ENCODE results near the gene RNU1-1. TPM values are rescaled to one million over a fixed set of nuclear protein-coding genes. Genes with fewer than 3 reads are reported as not detected.
"Not testable (repeated sequence)": the region's sequence is repeated elsewhere in the genome, so short reads cannot be mapped to it uniquely, and the experiment has no call there.

The RNU1-1 gene
- total RNA-seq, 1 donor from 2014 or later = 34,682 TPM

- DNase-seq = no peak
Measured at GRCh38 chr1:16491056-16491675, 22.9 kb downstream of the RNU1-1 start.

- DNase-seq = not testable (repeated sequence)
Measured at GRCh38 chr1:16489195-16489880, 24.7 kb downstream of the RNU1-1 start.

GRCh38 chr1:16487011-16487410 is 27.1 kb downstream of the RNU1-1 start:
- DNase-seq = not testable (repeated sequence)

- not testable (repeated sequence) for DNase-seq
Measured at GRCh38 chr1:16486316-16486715, 27.8 kb downstream of the RNU1-1 start.

GRCh38 chr1:16484931-16485330 is 29.2 kb downstream of the RNU1-1 start:
- no peak for DNase-seq

- no peak for DNase-seq
Measured at GRCh38 chr1:16484501-16484835, 29.6 kb downstream of the RNU1-1 start.

- not testable (repeated sequence) for DNase-seq
Measured at GRCh38 chr1:16483639-16484500, 30.2 kb downstream of the RNU1-1 start.

GRCh38 chr1:16483146-16483545 is 30.9 kb downstream of the RNU1-1 start:
- not testable (repeated sequence) for DNase-seq

GRCh38 chr1:16478091-16478490 is 36.0 kb downstream of the RNU1-1 start:
- DNase-seq = no peak

GRCh38 chr1:16475771-16476770 is 38.0 kb downstream of the RNU1-1 start:
- DNase-seq = not testable (repeated sequence)

- not testable (repeated sequence) for DNase-seq
Measured at GRCh38 chr1:16474891-16475290, 39.2 kb downstream of the RNU1-1 start.

GRCh38 chr1:16474166-16474800 is 39.8 kb downstream of the RNU1-1 start:
- DNase-seq = no peak

GRCh38 chr1:16468558-16468957 is 45.5 kb downstream of the RNU1-1 start:
- DNase-seq = no peak

GRCh38 chr1:16464917-16465625 is 49.0 kb downstream of the RNU1-1 start:
- DNase-seq = no peak

Small RNA genes within 50 kb of the gene (small RNA-seq; reads per million reads assigned to genes)
- gene RNU1-1 (ENCODE audit: low replicate concordance) = 0.12 reads per million
- not detected for gene RNU1-6P (ENCODE audit: low replicate concordance)

Other genes starting within 250 kb of the RNU1-1 start
- gene FBXO42, start 161.8 kb downstream of the RNU1-1 start, total RNA-seq = 24.8 TPM
- gene SZRD1, start 147.0 kb downstream of the RNU1-1 start, total RNA-seq = 19.3 TPM
- gene SPATA21, start 76.9 kb downstream of the RNU1-1 start, total RNA-seq = not detected
- 45.6 TPM for gene NECAP2, start 73.6 kb downstream of the RNU1-1 start, total RNA-seq
- gene NBPF1, start 99.3 kb upstream of the RNU1-1 start, total RNA-seq = 83.8 TPM
- gene RNU1-3, start 152.7 kb upstream of the RNU1-1 start, total RNA-seq = 34,682 TPM
- gene RNU1-4, start 226.2 kb upstream of the RNU1-1 start, total RNA-seq = 34,682 TPM

Measured in skin of body (tissue), 3 donors.